Left ventricle myocardium inferior (tissue), 1 donor: ENCODE results near the gene CPNE6. TPM values are rescaled to one million over a fixed set of nuclear protein-coding genes. Genes with fewer than 3 reads are reported as not detected.

Experiments used
- DNase-seq: peaks from one replicate; pipeline ENCODE4 v3.0.0-alpha.2; 2020
- H3K27ac ChIP-seq: fragments of 200-600 bp; replicated peaks from 2 replicates; pipeline ENCODE4 v1.8.0; 2021
- H3K27me3 ChIP-seq: fragments of 200-600 bp; 2 replicates; pipeline ENCODE4 v1.8.0; 2021; ENCODE audit warnings: low read depth
- H3K36me3 ChIP-seq: fragments of 200-600 bp; 2 replicates; pipeline ENCODE4 v1.8.0; 2021
- H3K4me1 ChIP-seq: fragments of 200-600 bp; 2 replicates; pipeline ENCODE4 v1.8.0; 2021
- H3K4me3 ChIP-seq: fragments of 200-600 bp; 2 replicates; pipeline ENCODE4 v1.8.0; 2021; ENCODE audit warnings: mild to moderate bottlenecking, moderate library complexity
- H3K9me3 ChIP-seq: fragments of 200-600 bp; replicated peaks from 2 replicates; pipeline ENCODE4 v1.8.0; 2021
- CTCF ChIP-seq: fragments of 200-600 bp; IDR thresholded peaks from 2 replicates; pipeline ENCODE4 v1.8.0; 2021; ENCODE audit warnings: antibody characterized with exemption, mild to moderate bottlenecking, borderline replicate concordance
- intact Hi-C: fragments of 100-400 bp; cut with micrococcal nuclease; formaldehyde crosslinking; loops from one replicate; pipeline ENCODE4 v1.11.0; 2022
- total RNA-seq: library from RNA; stranded (reverse); fragmentation: NEBNext Ultra II Directional; extraction: Animal tissue kit (Norgen Biotek cat#: 25700); gene quantifications from one replicate; pipeline ENCODE4 v1.2.1, GENCODE V29; 2021
- donor health status: DM: no; HTN: yes; CAD: no; lungs with severe emphysema.

The CPNE6 gene
- total RNA-seq, 1 donor from 2014 or later: not detected

GRCh38 chr14:24123424-24124417 lies 52.4 kb downstream of the CPNE6 start:
- Histone ChIP-seq H3K27ac (no peak overlapping the region), H3K4me3 (no peak overlapping the region), H3K27me3 (no peaks in the 10 kb centered on the region), H3K36me3 (peaks cover 57% of the 10 kb centered on the region), H3K4me1 (peaks cover 8% of the 10 kb centered on the region), H3K9me3 (no peaks in the 10 kb centered on the region)
- TF ChIP-seq CTCF: no peak
- intact Hi-C loops: no loop called here
- DNase-seq: no peak

GRCh38 chr14:24126939-24127338 lies 55.6 kb downstream of the CPNE6 start:
- no peak overlapping the region for H3K27ac ChIP-seq
- peaks cover 25% of the 10 kb centered on the region for H3K36me3 ChIP-seq
- H3K4me3 ChIP-seq: no peak overlapping the region
- intact Hi-C loops: no loop called here
- DNase-seq: no peak
- TF ChIP-seq CTCF: no peak
- no peaks in the 10 kb centered on the region for H3K9me3 ChIP-seq
- H3K27me3 ChIP-seq: no peaks in the 10 kb centered on the region
- H3K4me1 ChIP-seq: peaks cover 27% of the 10 kb centered on the region

- intact Hi-C loops: no loop called here
- H3K4me3 ChIP-seq: no peak overlapping the region
- H3K4me1 ChIP-seq: peaks cover 32% of the 10 kb centered on the region
- DNase-seq: no peak
- H3K27ac ChIP-seq: no peak overlapping the region
- H3K27me3 ChIP-seq: no peaks in the 10 kb centered on the region
- peaks cover 18% of the 10 kb centered on the region for H3K36me3 ChIP-seq
- no peak for TF ChIP-seq CTCF
- H3K9me3 ChIP-seq: no peaks in the 10 kb centered on the region
These were observed 56.3 kb downstream of the CPNE6 start for GRCh38 chr14:24127673-24128072.

Other genes with a start within 250 kb of the CPNE6 start
- gene DHRS4, start 117.8 kb upstream of the CPNE6 start, total RNA-seq: 30.8 TPM
- 15.7 TPM for gene DHRS4L2, start 82.6 kb upstream of the CPNE6 start, total RNA-seq
- gene CARMIL3, start 19.6 kb upstream of the CPNE6 start, total RNA-seq: 0.11 TPM
- gene PCK2, start 22.7 kb downstream of the CPNE6 start, total RNA-seq: 3.1 TPM
- gene DCAF11, start 43.2 kb downstream of the CPNE6 start, total RNA-seq: 74.7 TPM
- 1.5 TPM for gene NRL, start 43.4 kb downstream of the CPNE6 start, total RNA-seq
- 148 TPM for gene FITM1, start 59.1 kb downstream of the CPNE6 start, total RNA-seq
- gene PSME1, start 64.6 kb downstream of the CPNE6 start, total RNA-seq: 108 TPM
- 14.5 TPM for gene EMC9, start 70.0 kb downstream of the CPNE6 start, total RNA-seq
- 89.7 TPM for gene PSME2, start 75.0 kb downstream of the CPNE6 start, total RNA-seq
- 34.8 TPM for gene RNF31, start 75.9 kb downstream of the CPNE6 start, total RNA-seq
- gene IRF9, start 89.7 kb downstream of the CPNE6 start, total RNA-seq: 24.0 TPM
- 1.6 TPM for gene REC8, start 100.5 kb downstream of the CPNE6 start, total RNA-seq
- 13.3 TPM for gene IPO4, start 117.3 kb downstream of the CPNE6 start, total RNA-seq
- 22.2 TPM for gene TM9SF1, start 123.9 kb downstream of the CPNE6 start, total RNA-seq
- not detected for gene TSSK4, start 134.1 kb downstream of the CPNE6 start, total RNA-seq
- 33.1 TPM for gene CHMP4A, start 141.9 kb downstream of the CPNE6 start, total RNA-seq
- gene MDP1, start 144.5 kb downstream of the CPNE6 start, total RNA-seq: 16.6 TPM
- gene NEDD8, start 160.8 kb downstream of the CPNE6 start, total RNA-seq: 214 TPM
- gene GMPR2, start 161.4 kb downstream of the CPNE6 start, total RNA-seq: 29.7 TPM
- 30.6 TPM for gene TINF2, start 171.1 kb downstream of the CPNE6 start, total RNA-seq
- 0.96 TPM for gene TGM1, start 191.6 kb downstream of the CPNE6 start, total RNA-seq
- gene RABGGTA, start 200.0 kb downstream of the CPNE6 start, total RNA-seq: 22.3 TPM
- 6.9 TPM for gene DHRS1, start 228.2 kb downstream of the CPNE6 start, total RNA-seq
- gene NOP9, start 228.3 kb downstream of the CPNE6 start, total RNA-seq: 23.4 TPM
- gene CIDEB, start 236.4 kb downstream of the CPNE6 start, total RNA-seq: 3.1 TPM
- 0.71 TPM for gene LTB4R2, start 238.6 kb downstream of the CPNE6 start, total RNA-seq
- gene LTB4R, start 239.9 kb downstream of the CPNE6 start, total RNA-seq: 1.8 TPM